ENCODE measurements around the gene SELENBP1. TPM values are rescaled to one million over a fixed set of nuclear protein-coding genes. Genes with fewer than 3 reads are reported as not detected.
"Not testable (repeated sequence)": the region's sequence is repeated elsewhere in the genome, so short reads cannot be mapped to it uniquely, and the experiment has no call there.

SELENBP1 gene
- total RNA-seq, 6 experiments from 2014 or later = 83.4 to 423 (median 208) TPM

- intact Hi-C loops (cut with DNase I) = no loop called here
- peak; percentile 78 to 95 (median 88) for ATAC-seq
- H3K27ac ChIP-seq = peak overlapping the region in 2 of 3 donors; percentile 30 to 45
Measured at GRCh38 chr1:151391079-151391563, 18.6 kb upstream of the SELENBP1 start.

DNA sequence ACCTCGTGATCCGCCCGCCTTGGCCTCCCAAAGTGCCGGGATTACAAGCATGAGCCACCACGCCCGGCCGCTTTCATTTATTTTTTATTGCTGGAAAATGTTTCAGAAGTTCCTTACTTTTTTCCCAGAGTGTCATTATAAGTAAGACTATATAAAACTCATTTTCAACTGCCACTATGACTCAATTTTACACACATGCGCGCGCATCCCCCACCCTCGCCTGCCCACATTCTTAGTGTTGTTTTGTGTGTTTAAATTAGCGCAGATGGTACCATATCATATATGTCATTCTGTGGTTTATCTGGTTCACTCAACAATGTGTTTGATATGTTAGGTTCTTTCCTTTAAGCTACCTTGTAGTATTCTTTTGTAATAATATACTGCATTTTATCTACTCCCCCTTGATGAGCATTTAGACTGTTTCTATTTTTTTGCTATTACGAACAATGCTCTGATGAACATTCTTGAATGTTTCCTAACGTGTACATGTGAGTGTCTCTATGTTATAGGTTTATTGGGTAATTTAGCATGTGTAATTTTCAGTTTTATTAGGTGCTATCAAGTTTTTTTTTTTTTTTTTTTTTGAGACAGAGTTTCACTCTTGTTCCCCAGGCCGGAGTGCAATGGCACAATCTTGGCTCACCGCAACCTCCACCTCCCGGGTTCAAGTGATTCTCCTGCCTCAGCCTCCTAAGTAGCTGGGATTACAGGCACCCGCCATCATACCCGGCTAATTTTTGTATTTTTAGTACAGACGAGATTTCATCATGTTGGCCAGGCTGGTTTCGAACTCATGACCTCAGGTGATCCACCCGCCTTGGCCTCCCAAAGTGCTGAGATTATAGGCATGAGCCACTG is 17.9 kb upstream of the SELENBP1 start:
- peak overlapping the region in 2 of 3 donors; percentile 30 to 45 for H3K27ac ChIP-seq
- ATAC-seq; H3K27me3 ChIP-seq; H3K4me3 ChIP-seq; H3K36me3 ChIP-seq; H3K9me3 ChIP-seq; intact Hi-C loops (cut with DNase I); DNase-seq: not testable (repeated sequence)
- peaks cover 0 to 15% (median 0%) of the 10 kb centered on the region in 4 donors for H3K4me1 ChIP-seq
- WGBS (ENCODE audit: insufficient coverage, low coverage, low lambda C conversion rate, missing lambda C conversion rate) = 76% methylated on average over 15 of the region's 22 CpGs

More at GRCh38 chr1:151391079-151391563, 18.6 kb upstream of the SELENBP1 start:
- DNase-seq = no peak
- no peaks in the 10 kb centered on the region for H3K9me3 ChIP-seq
- TF ChIP-seq POLR2A (IDR thresholded peaks at IDR 0.05) = no peak
- no peak for TF ChIP-seq CTCF (IDR thresholded peaks at IDR 0.05)
- H3K4me3 ChIP-seq = no peak overlapping the region
- H3K36me3 ChIP-seq = no peaks in the 10 kb centered on the region
- no peaks in the 10 kb centered on the region for H3K27me3 ChIP-seq
- 32% methylated on average over 3 of the region's 3 CpGs for WGBS (ENCODE audit: insufficient coverage, low coverage, low lambda C conversion rate, missing lambda C conversion rate)
- peaks cover 0 to 15% (median 0%) of the 10 kb centered on the region in 4 donors for H3K4me1 ChIP-seq

DNA sequence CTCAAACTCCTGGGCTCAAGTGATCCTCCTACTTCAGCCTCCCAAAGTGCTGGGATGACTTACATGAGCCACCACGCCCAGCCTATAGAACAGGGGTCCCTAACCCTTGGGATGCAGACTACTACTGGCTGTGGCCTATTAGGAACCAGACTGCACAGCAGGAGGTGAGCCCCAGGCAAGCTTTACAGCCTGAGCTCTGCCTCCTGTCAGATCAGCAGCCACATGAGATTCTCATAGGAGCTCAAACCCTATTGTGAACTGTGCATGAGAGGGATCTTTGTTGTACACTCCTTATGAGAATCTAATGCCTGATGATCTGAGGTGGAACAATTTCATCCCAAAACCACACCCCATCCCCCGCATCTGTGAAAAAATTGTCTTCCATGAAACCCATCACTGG is 13.5 kb upstream of the SELENBP1 start:
- Histone ChIP-seq H3K27me3 (no peaks in the 10 kb centered on the region), H3K36me3 (no peaks in the 10 kb centered on the region), H3K4me3 (no peak overlapping the region), H3K4me1 (peaks cover 0 to 7% (median 0%) of the 10 kb centered on the region in 4 donors), H3K27ac (no peak overlapping the region), H3K9me3 (no peaks in the 10 kb centered on the region)
- TF ChIP-seq CTCF (IDR thresholded peaks at IDR 0.05) (no peak), POLR2A (IDR thresholded peaks at IDR 0.05) (no peak)
- intact Hi-C loops (cut with DNase I) = no loop called here
- DNase-seq (no peak), ATAC-seq (no peak)
- WGBS (ENCODE audit: insufficient coverage, low coverage, low lambda C conversion rate, missing lambda C conversion rate) = 94% methylated on average over 2 of the region's 2 CpGs

DNA sequence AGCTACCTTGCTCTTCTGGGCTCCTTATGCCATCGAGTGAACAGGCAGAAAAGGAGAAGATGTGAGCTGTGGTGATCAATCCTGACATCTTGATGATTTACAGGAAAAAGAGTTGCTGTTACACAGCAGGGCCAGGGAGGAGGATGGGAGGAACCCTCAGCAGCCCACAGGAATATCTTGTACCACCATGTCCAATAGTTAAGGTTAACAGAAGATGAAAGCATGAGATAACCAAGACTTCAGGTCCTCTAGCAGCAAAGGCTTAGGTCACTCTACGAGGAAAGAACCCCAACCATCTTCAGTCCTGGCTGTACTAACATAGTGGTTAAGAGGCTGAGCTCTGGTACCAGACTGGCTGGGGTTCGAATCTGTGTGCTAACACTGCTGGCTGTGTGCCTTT is 12.1 kb upstream of the SELENBP1 start:
- no peak for TF ChIP-seq CTCF (IDR thresholded peaks at IDR 0.05)
- no peak for TF ChIP-seq POLR2A (IDR thresholded peaks at IDR 0.05)
- Histone ChIP-seq H3K9me3 (no peaks in the 10 kb centered on the region), H3K4me3 (no peak overlapping the region), H3K27ac (no peak overlapping the region), H3K4me1 (no peaks in the 10 kb centered on the region), H3K36me3 (no peaks in the 10 kb centered on the region), H3K27me3 (no peaks in the 10 kb centered on the region)
- DNase-seq (no peak), ATAC-seq (no peak)
- 84% methylated on average over 2 of the region's 3 CpGs for WGBS (ENCODE audit: insufficient coverage, low coverage, low lambda C conversion rate, missing lambda C conversion rate)
- intact Hi-C loops (cut with DNase I) = no loop called here
